Measurements from ENCODE around the gene C1QTNF12. TPM values are rescaled to one million over a fixed set of nuclear protein-coding genes. Genes with fewer than 3 reads are reported as not detected.

C1QTNF12 gene
- total RNA-seq, 1 experiment from 2014 or later = 2.2 TPM

DNA sequence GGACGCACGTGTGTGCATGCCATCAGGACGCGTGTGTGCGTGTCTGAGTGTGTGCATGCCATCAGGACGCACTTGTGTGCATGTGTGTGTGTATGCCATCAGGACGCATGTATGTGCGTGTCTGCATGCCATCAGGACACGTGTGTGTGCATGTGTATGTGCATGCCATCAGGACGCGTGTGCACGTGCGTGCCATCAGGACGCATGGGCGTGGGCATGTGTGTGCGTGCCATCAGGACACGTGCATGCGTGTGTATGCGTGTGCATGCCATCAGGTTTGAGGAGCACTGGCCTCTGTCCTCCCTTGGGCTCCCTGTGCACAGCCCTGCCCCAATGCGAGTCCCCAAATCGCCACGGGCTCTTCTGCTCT lies 12.6 kb upstream of the C1QTNF12 start:
- H3K79me2 ChIP-seq (ENCODE audit: low read length) = no peaks in the 10 kb centered on the region
- H3K4me2 ChIP-seq (ENCODE audit: low read depth, low read length, poor library complexity, severe bottlenecking) = no peak overlapping the region
- H3K4me3 ChIP-seq (ENCODE audit: low read length) = no peak overlapping the region
- H3K9me2 ChIP-seq (replicated peaks; ENCODE audit: insufficient read depth, low read length) = no peaks in the 10 kb centered on the region
- no peaks in the 10 kb centered on the region for H3K27me3 ChIP-seq (ENCODE audit: low read length)
- no peak overlapping the region for H2AFZ ChIP-seq (ENCODE audit: low read length)
- DNase-seq = no peak
- H3K9me3 ChIP-seq (ENCODE audit: low read length) = no peaks in the 10 kb centered on the region
- peaks cover 15% of the 10 kb centered on the region for H3K36me3 ChIP-seq (ENCODE audit: insufficient read depth, low read length)
- 0 out of 2 replicates have a peak, but pooled peaks cover 6% of the 10 kb centered on the region for H4K20me1 ChIP-seq (ENCODE audit: insufficient read depth, low read depth, low read length)
- H3K4me1 ChIP-seq (ENCODE audit: low read length) = no peaks in the 10 kb centered on the region
- H3K9ac ChIP-seq (ENCODE audit: low read length) = no peak overlapping the region
- H3K27ac ChIP-seq (ENCODE audit: low read length) = no peak overlapping the region

DNA sequence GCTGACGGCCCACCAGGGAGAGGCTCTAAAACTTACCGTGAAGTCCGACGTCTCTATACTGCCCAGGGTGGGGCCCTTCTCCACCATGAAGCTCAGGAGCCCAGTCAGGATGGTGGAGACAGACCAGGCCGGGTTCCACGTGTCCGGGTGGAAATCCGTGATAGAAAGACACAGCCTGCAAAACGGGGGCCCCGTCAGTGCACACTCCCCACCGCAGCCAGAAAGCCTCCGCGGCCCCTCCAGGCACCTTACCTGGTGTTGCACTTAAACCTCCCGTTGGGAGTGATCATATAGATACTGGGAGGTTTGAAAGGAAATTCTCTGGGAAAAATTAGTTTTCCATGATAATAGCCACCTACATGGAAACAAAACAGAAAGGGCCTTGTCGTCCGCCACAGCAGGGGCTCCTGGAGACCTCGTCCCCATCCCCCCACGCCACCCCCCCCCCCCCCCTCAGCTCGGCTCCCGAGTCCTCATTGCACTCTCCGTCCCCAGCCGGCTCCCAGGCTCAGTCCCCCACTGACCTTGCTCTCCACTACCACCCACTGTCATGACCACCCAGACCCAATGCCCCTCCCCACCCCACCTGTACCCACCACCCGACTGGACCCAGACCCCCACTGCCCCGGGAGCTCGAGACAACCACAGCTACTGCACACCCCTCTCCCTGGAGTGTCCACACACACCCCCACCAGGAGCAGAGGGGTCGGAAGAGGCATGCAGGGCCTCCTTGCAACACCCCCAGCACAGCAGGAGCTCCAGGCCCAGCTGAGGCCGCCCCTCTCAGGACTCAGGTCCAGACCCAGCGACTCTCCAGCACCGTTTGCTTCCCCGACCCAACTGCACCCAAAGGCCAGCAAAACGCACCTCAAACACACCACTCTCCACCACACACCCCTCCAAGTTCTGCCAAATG lies 10.7 kb upstream of the C1QTNF12 start:
- Histone ChIP-seq H3K4me1 (ENCODE audit: low read length) (no peaks in the 10 kb centered on the region), H2AFZ (ENCODE audit: low read length) (no peak overlapping the region), H3K9me2 (replicated peaks; ENCODE audit: insufficient read depth, low read length) (no peaks in the 10 kb centered on the region), H3K4me2 (ENCODE audit: low read depth, low read length, poor library complexity, severe bottlenecking) (no peak overlapping the region), H3K79me2 (ENCODE audit: low read length) (no peaks in the 10 kb centered on the region), H3K27me3 (ENCODE audit: low read length) (no peaks in the 10 kb centered on the region), H4K20me1 (ENCODE audit: insufficient read depth, low read depth, low read length) (0 out of 2 replicates have a peak, but pooled peaks cover 4% of the 10 kb centered on the region), H3K9me3 (ENCODE audit: low read length) (no peaks in the 10 kb centered on the region), H3K9ac (ENCODE audit: low read length) (no peak overlapping the region), H3K27ac (ENCODE audit: low read length) (no peak overlapping the region), H3K36me3 (ENCODE audit: insufficient read depth, low read length) (peaks cover 8% of the 10 kb centered on the region), H3K4me3 (ENCODE audit: low read length) (no peak overlapping the region)
- no peak for DNase-seq

DNA sequence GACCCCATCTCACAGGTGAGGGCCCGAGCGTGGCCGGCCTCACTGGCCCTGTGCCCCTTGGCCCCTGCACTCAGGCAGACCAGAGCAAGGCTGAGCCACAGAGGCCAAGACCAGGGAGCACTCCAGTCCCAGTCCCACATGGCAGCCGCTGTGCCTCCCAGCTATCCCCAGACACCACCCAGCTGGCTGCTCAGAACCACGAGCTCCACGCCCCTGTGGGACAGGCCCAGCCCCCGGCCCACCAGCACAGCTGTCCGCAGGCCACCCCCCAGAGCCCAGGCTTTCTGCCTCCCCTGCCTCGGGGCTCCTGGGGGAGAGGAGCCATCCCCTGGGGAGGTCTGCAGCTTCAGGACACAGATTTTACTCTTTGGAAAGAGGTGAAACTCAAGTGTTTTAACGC lies 9.1 kb upstream of the C1QTNF12 start:
- Histone ChIP-seq H3K36me3 (ENCODE audit: insufficient read depth, low read length) (peaks cover 8% of the 10 kb centered on the region; the same call in 1 of the 2 replicates), H4K20me1 (ENCODE audit: insufficient read depth, low read depth, low read length) (0 out of 2 replicates have a peak, but pooled peaks cover 8% of the 10 kb centered on the region), H3K79me2 (ENCODE audit: low read length) (no peaks in the 10 kb centered on the region), H2AFZ (ENCODE audit: low read length) (no peak overlapping the region), H3K27me3 (ENCODE audit: low read length) (no peaks in the 10 kb centered on the region), H3K4me2 (ENCODE audit: low read depth, low read length, poor library complexity, severe bottlenecking) (no peak overlapping the region), H3K4me3 (ENCODE audit: low read length) (no peak overlapping the region), H3K9ac (ENCODE audit: low read length) (no peak overlapping the region), H3K9me2 (replicated peaks; ENCODE audit: insufficient read depth, low read length) (no peaks in the 10 kb centered on the region), H3K4me1 (ENCODE audit: low read length) (no peaks in the 10 kb centered on the region), H3K27ac (ENCODE audit: low read length) (no peak overlapping the region), H3K9me3 (ENCODE audit: low read length) (no peaks in the 10 kb centered on the region)
- DNase-seq = no peak

DNA sequence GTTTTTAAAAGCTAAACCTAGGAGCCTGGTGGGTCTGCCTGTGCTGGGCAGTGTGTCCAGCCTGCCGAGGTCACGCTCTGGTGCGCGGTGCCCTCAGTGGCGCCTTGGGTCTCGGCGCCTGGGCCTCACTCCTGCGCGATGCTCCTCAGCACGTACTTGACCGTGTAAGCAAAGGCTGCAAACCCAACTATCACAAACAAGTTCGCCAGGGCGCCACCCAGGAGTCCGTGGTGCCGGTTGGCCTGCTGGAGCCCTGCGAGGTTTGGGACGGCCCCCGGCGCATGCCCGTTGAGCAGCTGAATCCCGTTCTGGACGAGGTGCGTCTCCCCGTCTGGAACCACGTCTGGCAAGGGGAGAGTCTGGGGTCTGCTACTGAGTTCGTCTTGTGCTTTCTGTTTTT lies 8.6 kb upstream of the C1QTNF12 start:
- Histone ChIP-seq H3K79me2 (ENCODE audit: low read length) (no peaks in the 10 kb centered on the region), H4K20me1 (ENCODE audit: insufficient read depth, low read depth, low read length) (0 out of 2 replicates have a peak, but pooled peaks cover 7% of the 10 kb centered on the region), H3K4me1 (ENCODE audit: low read length) (no peaks in the 10 kb centered on the region), H3K27me3 (ENCODE audit: low read length) (no peaks in the 10 kb centered on the region), H3K9me2 (replicated peaks; ENCODE audit: insufficient read depth, low read length) (no peaks in the 10 kb centered on the region), H2AFZ (ENCODE audit: low read length) (no peak overlapping the region), H3K9me3 (ENCODE audit: low read length) (no peaks in the 10 kb centered on the region), H3K9ac (ENCODE audit: low read length) (no peak overlapping the region), H3K36me3 (ENCODE audit: insufficient read depth, low read length) (peaks cover 7% of the 10 kb centered on the region; the same call in 1 of the 2 replicates), H3K27ac (ENCODE audit: low read length) (no peak overlapping the region), H3K4me2 (ENCODE audit: low read depth, low read length, poor library complexity, severe bottlenecking) (no peak overlapping the region), H3K4me3 (ENCODE audit: low read length) (no peak overlapping the region)
- no peak for DNase-seq

DNA sequence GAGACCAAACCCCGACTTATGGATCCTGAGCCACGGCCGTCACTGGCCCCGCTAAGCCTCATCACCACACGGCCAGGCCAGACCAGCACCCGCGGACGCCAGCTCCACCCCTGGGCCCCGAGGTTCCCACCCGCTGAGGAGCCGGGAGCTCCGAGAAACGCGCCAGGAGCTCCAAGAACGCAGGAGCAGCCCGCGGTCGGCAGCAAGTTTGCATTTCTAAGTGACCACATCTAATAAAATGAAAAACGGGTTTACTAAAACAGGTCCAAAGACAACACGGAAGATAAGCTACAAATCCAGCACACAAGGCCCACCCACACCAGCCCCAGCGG lies 8.1 kb upstream of the C1QTNF12 start:
- Histone ChIP-seq H2AFZ (ENCODE audit: low read length) (no peak overlapping the region), H3K79me2 (ENCODE audit: low read length) (no peaks in the 10 kb centered on the region), H3K4me1 (ENCODE audit: low read length) (no peaks in the 10 kb centered on the region), H3K9ac (ENCODE audit: low read length) (no peak overlapping the region), H3K27me3 (ENCODE audit: low read length) (no peaks in the 10 kb centered on the region), H3K9me2 (replicated peaks; ENCODE audit: insufficient read depth, low read length) (no peaks in the 10 kb centered on the region), H4K20me1 (ENCODE audit: insufficient read depth, low read depth, low read length) (0 out of 2 replicates have a peak, but pooled peaks cover 7% of the 10 kb centered on the region), H3K36me3 (ENCODE audit: insufficient read depth, low read length) (0 out of 2 replicates have a peak, but pooled peaks cover 4% of the 10 kb centered on the region), H3K9me3 (ENCODE audit: low read length) (no peaks in the 10 kb centered on the region), H3K27ac (ENCODE audit: low read length) (no peak overlapping the region), H3K4me2 (ENCODE audit: low read depth, low read length, poor library complexity, severe bottlenecking) (no peak overlapping the region), H3K4me3 (ENCODE audit: low read length) (no peak overlapping the region)
- no peak for DNase-seq

DNA sequence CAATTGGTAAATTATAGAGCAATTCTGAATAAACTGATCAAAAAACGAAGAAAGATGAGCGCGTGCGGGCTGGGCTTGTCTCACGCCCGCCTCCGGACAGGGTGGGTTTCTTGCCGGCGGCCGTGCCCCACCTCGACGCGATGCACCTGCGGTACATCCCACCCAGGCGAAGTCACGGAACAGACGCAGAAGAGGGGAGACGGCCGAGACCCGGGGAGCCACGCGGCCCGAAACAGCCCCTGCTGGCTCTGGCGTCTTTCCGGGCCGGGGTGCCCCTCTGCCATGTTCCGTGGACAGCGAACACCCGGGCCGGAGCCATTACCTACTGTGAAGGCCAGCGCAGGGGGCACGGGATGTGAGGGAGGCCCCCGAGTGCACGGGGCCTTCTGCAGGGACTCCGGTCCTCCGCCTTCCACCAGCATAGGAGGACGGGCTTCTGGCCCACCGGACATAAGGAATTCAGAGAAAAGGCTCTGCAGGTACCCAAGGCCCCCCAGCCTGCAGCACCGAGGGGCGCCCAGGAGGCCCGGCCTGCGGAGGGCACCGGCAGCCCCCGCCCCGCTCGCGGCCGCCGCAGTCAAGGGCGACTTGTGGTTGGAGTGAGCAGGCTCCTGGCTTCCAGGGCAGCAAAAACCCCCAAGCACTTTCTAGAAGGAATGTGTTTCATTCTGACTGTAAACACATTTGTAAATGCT lies 7.6 kb upstream of the C1QTNF12 start:
- no peak for DNase-seq
- H3K36me3 ChIP-seq (ENCODE audit: insufficient read depth, low read length) = 0 out of 2 replicates have a peak, but pooled peaks cover 4% of the 10 kb centered on the region

DNA sequence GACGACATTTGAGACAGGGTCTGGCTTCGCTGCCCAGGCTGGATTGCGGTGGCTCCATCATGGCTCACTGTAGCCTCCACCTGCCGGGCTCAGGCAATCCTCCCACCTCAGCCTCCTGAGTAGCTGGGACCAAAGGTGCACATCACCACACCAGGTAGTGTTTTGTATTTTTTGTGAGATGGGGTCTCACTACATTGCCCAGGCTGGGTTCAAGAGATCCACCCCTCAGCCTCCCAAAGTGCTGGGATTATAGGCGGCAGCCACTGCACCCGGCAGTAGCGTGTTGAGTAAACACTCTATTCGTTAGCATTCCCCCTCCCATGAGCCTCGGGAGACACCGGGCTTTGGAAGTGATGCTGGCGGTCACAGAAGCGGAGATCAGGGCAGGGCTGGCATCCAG lies 6.8 kb upstream of the C1QTNF12 start:
- no peak overlapping the region for H3K27ac ChIP-seq (ENCODE audit: low read length)

More for the DNA sequence above, 7.6 kb upstream of the C1QTNF12 start:
- Histone ChIP-seq H3K9me2 (replicated peaks; ENCODE audit: insufficient read depth, low read length) (no peaks in the 10 kb centered on the region), H3K9me3 (ENCODE audit: low read length) (no peaks in the 10 kb centered on the region), H3K9ac (ENCODE audit: low read length) (no peak overlapping the region), H3K4me1 (ENCODE audit: low read length) (no peaks in the 10 kb centered on the region), H3K27ac (ENCODE audit: low read length) (no peak overlapping the region), H3K79me2 (ENCODE audit: low read length) (no peaks in the 10 kb centered on the region), H3K4me3 (ENCODE audit: low read length) (no peak overlapping the region), H2AFZ (ENCODE audit: low read length) (no peak overlapping the region), H3K4me2 (ENCODE audit: low read depth, low read length, poor library complexity, severe bottlenecking) (no peak overlapping the region), H4K20me1 (ENCODE audit: insufficient read depth, low read depth, low read length) (0 out of 2 replicates have a peak, but pooled peaks cover 7% of the 10 kb centered on the region), H3K27me3 (ENCODE audit: low read length) (no peaks in the 10 kb centered on the region)

DNA sequence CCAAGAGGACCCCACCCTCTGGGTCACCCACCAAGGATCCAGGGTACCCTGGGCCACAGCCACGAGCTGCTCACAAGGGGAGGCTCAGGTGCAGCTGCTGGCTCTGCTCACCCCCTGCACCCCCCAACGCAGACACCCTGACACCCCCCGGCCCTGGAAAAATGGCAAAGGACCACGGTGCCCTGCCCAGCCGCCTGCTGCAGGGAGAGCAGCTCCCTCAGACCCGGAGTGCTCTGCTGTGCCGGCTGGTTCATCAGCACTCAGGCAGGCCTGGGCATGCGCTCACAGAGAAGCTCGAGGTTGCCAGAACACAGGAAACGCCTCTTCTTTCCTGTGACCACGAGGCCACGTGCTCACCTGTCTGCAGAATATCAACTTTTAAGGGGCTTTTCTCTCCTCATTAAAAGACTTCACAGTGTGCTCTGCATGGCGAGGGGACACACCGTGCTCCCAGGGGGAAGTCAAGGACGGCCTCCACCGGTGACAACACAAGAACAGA lies 4.3 kb upstream of the C1QTNF12 start:
- Histone ChIP-seq H3K4me3 (ENCODE audit: low read length) (no peak overlapping the region), H2AFZ (ENCODE audit: low read length) (no peak overlapping the region), H3K27me3 (ENCODE audit: low read length) (no peaks in the 10 kb centered on the region), H3K9ac (ENCODE audit: low read length) (no peak overlapping the region), H4K20me1 (ENCODE audit: insufficient read depth, low read depth, low read length) (0 out of 2 replicates have a peak, but pooled peaks cover 13% of the 10 kb centered on the region), H3K9me2 (replicated peaks; ENCODE audit: insufficient read depth, low read length) (no peaks in the 10 kb centered on the region), H3K79me2 (ENCODE audit: low read length) (no peaks in the 10 kb centered on the region), H3K4me1 (ENCODE audit: low read length) (no peaks in the 10 kb centered on the region), H3K9me3 (ENCODE audit: low read length) (no peaks in the 10 kb centered on the region), H3K4me2 (ENCODE audit: low read depth, low read length, poor library complexity, severe bottlenecking) (no peak overlapping the region), H3K36me3 (ENCODE audit: insufficient read depth, low read length) (0 out of 2 replicates have a peak, but pooled peaks cover under 1% of the 10 kb centered on the region), H3K27ac (ENCODE audit: low read length) (no peak overlapping the region)
- peak; percentile 65 for DNase-seq

More for the DNA sequence above, 6.8 kb upstream of the C1QTNF12 start:
- DNase-seq = no peak
- no peaks in the 10 kb centered on the region for H3K4me1 ChIP-seq (ENCODE audit: low read length)
- H3K79me2 ChIP-seq (ENCODE audit: low read length) = no peaks in the 10 kb centered on the region
- H3K9ac ChIP-seq (ENCODE audit: low read length) = no peak overlapping the region
- H3K9me3 ChIP-seq (ENCODE audit: low read length) = no peaks in the 10 kb centered on the region
- 0 out of 2 replicates have a peak, but pooled peaks cover 4% of the 10 kb centered on the region for H3K36me3 ChIP-seq (ENCODE audit: insufficient read depth, low read length)
- no peaks in the 10 kb centered on the region for H3K27me3 ChIP-seq (ENCODE audit: low read length)
- H4K20me1 ChIP-seq (ENCODE audit: insufficient read depth, low read depth, low read length) = 0 out of 2 replicates have a peak, but pooled peaks cover 7% of the 10 kb centered on the region
- no peak overlapping the region for H3K4me2 ChIP-seq (ENCODE audit: low read depth, low read length, poor library complexity, severe bottlenecking)
- no peak overlapping the region for H3K4me3 ChIP-seq (ENCODE audit: low read length)
- H3K9me2 ChIP-seq (replicated peaks; ENCODE audit: insufficient read depth, low read length) = no peaks in the 10 kb centered on the region
- H2AFZ ChIP-seq (ENCODE audit: low read length) = no peak overlapping the region
